DOHH2 (cell line): ENCODE measurements around the gene LYPD4.

Experiments used
- EZH2phosphoT487 ChIP-seq: fragments of 200-600 bp; sonication (generic); IDR thresholded peaks from 2 replicates; pipeline ENCODE4 v1.6.1; 2017; ENCODE audit warnings: borderline replicate concordance, mild to moderate bottlenecking, antibody characterized with exemption, low read length, moderate library complexity, mixed read lengths
- TF ChIP-seq, protein P1 (sequence below): fragments of 200-600 bp; sonication (generic); IDR thresholded peaks from one replicate; pipeline ENCODE4 v1.5.1; 2014; ENCODE audit warnings: antibody characterized with exemption, mild to moderate bottlenecking, low read depth, low read length; ENCODE audit not compliant: poor library complexity, severe bottlenecking

DNA sequence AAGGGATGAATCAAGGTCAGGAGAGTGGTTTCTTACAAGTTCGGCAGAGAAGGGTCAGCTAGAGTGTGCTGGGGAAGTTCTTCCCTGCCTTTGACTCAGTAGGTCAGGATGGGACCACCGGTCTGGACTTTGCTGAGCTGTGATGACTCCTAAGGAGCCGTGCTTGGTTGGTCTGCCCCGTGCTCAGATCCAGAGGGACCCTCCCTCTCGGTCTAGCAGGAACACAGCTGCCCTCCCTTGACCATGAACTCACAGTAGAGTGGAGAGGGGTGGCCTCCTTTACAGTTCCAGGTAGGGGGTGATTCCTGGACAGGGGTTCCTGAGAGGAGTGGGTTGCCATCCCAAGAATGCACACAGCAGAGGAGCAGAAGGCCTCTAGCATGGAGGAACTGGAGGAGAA, 19.9 kb upstream of the LYPD4 start:
- TF ChIP-seq, protein P1, sequence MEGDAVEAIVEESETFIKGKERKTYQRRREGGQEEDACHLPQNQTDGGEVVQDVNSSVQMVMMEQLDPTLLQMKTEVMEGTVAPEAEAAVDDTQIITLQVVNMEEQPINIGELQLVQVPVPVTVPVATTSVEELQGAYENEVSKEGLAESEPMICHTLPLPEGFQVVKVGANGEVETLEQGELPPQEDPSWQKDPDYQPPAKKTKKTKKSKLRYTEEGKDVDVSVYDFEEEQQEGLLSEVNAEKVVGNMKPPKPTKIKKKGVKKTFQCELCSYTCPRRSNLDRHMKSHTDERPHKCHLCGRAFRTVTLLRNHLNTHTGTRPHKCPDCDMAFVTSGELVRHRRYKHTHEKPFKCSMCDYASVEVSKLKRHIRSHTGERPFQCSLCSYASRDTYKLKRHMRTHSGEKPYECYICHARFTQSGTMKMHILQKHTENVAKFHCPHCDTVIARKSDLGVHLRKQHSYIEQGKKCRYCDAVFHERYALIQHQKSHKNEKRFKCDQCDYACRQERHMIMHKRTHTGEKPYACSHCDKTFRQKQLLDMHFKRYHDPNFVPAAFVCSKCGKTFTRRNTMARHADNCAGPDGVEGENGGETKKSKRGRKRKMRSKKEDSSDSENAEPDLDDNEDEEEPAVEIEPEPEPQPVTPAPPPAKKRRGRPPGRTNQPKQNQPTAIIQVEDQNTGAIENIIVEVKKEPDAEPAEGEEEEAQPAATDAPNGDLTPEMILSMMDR: no peak
- TF ChIP-seq EZH2phosphoT487: no peak
